Medulla oblongata (tissue), 1 donor: ENCODE measurements around the gene FAM167B.
A peak's percentile ranks its signal among the peaks of the same experiment; 100 is the strongest.
"Not testable (repeated sequence)": the region's sequence is repeated elsewhere in the genome, so short reads cannot be mapped to it uniquely, and the experiment has no call there.

Experiments used
- DNase-seq: peaks from one replicate; pipeline ENCODE4 v3.0.0-alpha.2; 2015; ENCODE audit errors: extremely low spot score

The FAM167B gene

DNA sequence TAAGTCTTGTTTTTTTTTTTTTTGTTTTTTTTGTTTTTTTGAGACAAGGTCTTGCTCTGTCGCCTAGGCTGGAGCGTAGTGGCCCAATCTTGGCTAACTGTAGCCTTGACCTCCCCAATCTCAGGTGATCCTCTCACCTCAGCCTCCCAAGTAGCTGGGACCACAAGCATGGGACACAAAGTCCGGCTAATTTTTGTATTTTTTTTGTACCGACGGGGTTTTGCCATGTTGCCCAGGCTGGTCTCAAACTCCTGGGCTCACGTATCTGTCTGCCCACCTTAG lies 10.1 kb downstream of the FAM167B start:
- DNase-seq = no peak

DNA sequence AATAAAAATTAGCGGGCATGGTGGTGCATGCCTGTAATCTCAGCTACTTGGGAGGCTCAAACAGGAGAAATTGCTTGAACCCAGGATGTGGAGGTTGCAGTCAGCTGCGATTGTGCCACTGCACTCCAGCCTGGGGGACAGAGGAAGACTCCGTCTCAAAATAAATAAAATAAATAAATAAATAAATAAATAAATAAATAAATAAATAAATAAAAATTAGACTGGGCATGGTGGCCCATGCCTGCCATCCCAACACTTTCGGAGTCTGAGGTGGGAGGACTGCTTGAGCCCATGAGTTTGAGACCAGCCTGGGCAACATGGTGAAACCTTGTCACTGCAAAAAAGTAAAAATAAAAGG lies 16.2 kb downstream of the FAM167B start:
- DNase-seq = not testable (repeated sequence)

DNA sequence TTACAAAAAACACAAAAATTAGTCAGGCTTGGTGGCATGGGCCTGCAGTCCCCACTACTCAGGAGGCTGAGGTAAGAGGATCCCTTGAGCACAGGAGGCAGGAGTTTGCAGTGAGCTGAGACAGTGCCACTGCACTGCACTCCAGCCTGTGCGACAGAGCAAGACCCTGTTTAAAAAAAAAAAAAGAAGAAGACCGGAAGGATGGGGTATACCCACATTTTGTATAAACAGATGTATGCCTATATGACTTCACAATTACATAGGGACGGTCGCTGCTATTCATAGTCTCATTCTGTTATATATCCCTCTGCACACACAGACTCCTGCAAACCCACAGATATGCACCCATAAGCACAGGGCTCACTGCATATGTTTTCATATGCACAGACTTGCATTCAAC lies 16.7 kb downstream of the FAM167B start:
- no peak for DNase-seq

DNA sequence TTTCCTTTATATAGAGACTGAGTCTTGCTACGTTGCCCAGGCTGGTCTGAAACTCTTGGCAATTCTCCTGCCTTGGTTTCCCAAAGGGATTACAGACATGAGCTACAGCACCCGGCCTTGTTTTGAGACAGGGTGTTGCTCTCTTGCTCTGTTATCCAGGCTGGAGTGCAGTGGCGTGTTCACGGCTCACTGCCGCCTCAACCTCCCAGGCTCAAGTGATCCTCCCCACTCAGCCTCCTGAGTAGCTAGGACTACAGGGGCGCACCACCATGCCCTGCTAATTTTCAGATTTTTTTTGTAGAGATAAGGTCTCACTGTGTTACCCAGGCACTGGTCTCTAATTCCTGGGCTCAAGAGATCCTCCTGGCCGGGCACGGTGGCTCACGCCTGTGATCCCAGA lies 18.8 kb downstream of the FAM167B start:
- no peak for DNase-seq

DNA sequence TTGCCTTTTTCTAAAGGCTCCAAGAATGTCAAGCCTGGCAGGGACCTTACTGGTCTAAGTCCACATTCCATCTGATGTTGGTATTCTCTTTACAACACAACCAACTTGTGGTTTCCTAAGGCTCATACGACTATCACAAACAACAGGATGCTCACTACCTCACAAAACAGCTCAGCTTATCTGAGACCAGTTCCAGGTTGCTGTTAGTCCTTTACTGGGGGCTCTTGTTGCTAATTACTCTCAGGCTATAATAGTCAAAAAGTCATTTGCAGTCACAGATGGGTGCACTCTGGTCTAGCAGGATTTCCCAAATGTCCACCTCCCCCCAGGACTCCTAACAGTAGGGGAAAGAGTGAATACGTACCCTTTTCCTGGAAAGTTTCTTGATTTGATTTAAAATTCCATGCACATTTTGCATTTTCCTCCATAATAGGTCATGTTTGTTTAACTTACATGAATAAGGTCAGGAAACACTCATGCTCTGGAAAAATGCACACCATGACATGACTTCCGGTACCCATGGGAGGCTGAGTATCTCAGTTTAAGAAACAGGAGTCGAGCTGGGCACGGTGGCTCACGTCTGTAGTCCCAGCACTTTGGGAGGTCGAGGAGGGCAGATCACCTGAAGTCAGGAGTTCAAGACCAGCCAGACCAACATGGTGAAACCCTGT lies 20.0 kb downstream of the FAM167B start:
- no peak for DNase-seq

DNA sequence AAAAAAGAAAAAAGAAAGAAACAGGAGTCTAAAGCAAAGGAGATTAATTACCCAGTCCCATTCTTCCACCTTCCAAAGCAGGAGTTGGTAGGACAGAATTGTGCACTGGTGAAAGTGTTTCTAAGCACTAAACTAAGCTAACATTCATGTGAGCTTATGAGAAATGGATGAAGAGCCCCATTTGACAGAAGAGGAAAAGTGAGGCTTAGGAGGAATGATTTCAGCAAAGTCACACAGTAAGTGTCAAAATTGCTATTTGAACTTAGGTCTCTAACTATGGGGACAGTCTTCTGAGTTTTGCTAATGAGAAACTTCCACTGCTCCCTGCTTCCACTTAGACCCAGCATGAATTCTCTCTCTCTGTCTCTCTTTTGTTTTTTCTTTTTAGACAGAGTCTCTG lies 22.7 kb downstream of the FAM167B start:
- DNase-seq = no peak

DNA sequence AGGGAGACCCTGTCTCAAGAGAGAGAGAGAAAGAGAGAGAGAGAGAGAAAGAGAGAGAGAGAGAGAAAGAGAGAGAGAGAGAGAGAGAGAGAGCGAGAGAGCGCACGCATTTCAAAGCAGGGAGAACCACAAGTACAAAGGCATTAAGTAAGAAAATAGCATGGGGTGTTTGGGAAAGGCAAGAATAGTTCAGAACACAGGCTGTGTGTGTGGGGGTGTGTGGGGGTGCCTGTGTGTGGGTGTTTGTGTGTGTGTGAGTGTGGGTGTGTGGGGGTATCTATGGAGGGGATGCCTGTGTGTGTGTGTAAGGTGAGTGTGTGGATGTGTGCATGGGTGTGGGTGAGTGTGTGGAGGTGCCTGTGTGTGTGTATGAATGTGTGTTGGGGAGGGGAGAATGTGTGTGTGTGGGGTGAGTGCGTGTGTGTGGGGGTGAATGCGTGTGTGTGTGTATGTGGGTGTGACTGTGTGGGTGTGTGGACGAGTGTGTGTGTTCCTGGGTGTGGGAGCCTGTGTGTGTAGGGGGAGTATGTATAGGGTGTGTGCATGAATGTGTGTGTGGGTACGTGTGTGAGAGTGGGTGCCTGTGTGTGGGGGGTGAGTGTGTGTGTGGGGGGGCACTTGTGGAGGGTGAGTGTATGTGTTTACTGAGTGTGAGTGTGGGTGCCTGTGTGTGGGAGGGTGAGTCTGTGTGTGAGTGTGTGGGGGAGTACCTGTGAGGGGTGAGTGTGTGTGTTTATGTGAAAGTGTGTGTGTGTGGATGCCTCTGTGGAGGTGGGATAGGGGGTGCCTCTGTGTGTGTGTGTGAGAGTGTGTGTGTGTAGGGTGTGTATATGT lies 25.8 kb downstream of the FAM167B start:
- no peak for DNase-seq

DNA sequence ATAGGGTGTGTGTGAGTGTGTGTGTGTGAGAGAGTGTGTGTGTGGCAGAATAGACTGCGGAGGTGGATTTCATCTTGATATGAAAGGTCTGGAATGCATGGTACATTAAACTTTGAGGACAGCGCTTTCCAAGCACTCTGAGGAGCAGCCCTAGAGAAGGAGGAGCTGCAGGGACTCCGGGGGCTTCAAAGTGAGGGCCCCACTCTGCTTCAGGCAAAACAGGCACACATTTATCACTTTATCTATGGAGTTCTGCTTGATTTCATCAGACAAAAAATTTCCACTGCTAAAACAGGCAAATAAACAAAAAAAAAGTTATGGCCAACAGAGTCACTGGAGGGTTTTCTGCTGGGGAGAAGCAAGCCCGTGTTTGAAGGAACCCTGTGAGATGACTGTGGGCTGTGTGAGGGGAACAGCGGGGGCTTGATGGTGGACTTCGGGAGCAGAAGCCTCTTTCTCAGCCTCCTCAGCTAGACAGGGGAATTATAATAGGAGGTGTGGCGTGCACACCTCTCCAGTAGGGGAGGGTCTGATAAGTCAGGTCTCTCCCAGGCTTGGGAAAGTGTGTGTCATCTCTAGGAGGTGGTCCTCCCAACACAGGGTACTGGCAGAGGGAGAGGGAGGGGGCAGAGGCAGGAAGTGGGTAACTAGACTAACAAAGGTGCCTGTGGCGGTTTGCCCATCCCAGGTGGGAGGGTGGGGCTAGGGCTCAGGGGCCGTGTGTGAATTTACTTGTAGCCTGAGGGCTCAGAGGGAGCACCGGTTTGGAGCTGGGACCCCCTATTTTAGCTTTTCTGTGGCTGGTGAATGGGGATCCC lies 26.6 kb downstream of the FAM167B start:
- DNase-seq = no peak

DNA sequence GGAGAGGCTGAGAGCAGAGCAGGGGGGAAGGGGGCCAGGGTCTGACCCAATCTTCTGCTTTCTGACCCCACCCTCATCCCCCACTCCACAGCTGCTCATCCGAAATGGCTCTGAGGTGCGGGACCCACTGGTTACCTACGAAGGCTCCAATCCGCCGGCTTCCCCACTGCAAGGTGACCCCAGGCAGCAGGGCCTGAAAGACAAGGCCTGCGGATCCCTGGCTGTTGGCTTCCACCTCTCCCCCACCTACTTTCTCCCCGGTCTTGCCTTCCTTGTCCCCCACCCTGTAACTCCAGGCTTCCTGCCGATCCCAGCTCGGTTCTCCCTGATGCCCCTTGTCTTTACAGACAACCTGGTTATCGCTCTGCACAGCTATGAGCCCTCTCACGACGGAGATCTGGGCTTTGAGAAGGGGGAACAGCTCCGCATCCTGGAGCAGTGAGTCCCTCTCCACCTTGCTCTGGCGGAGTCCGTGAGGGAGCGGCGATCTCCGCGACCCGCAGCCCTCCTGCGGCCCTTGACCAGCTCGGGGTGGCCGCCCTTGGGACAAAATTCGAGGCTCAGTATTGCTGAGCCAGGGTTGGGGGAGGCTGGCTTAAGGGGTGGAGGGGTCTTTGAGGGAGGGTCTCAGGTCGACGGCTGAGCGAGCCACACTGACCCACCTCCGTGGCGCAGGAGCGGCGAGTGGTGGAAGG lies 27.8 kb downstream of the FAM167B start:
- no peak for DNase-seq

DNA sequence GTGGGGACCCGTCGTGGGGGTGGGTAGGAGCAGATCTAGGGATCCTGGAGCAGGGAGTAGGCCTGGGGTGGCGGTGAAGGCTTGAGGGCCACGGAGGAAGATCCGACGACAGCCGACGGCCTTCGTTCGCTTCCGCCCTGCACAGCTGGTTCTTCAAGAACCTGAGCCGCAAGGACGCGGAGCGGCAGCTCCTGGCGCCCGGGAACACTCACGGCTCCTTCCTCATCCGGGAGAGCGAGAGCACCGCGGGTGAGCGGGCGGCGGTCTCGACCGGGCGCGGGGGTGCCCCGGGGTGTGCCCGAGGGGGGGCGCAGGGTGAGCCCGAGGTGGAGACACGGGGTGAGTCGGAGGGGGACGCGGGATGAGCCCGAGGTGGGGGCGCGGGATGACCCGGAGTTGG lies 28.4 kb downstream of the FAM167B start:
- no peak for DNase-seq

DNA sequence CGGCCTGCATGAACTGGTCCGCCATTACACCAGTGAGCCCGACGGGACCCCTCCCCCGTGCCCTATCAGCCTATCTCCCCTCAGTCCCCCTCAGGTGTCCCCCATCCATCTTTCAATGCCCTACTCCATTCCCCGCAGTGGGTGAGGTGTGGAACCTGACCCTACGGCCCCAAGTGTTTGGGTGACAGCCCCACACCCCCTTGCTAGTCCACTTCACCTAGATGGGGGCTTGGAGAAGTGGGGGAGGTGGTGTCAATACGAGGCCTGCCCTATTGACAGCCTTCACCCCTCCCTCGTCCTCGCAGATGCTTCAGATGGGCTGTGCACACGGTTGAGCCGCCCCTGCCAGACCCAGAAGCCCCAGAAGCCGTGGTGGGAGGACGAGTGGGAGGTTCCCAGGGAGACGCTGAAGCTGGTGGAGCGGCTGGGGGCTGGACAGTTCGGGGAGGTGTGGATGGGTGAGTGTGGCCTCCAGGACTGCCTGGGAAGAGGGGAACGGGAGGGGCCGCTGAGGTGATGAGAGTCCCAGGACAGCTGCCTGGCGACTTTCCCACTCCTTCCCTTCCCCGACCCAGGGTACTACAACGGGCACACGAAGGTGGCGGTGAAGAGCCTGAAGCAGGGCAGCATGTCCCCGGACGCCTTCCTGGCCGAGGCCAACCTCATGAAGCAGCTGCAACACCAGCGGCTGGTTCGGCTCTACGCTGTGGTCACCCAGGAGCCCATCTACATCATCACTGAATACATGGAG lies 29.2 kb downstream of the FAM167B start:
- DNase-seq = no peak

DNA sequence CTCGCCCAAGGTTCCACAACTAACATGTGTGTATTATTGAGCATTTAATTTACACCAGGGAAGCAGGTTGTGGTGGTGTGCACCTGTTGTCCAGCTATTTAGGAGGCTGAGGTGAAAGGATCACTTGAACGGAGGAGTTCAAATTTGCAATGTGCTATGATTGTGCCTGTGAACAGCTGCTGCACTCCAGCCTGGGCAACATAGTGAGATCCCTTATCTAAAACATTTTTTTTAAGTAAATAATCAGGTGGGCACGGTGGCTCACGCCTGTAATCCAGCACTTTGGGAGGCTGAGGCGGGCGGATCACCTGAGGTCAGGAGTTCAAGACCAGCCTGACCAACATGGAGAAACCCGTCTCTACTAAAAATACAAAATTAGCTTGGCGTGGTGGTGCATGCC lies 37.8 kb downstream of the FAM167B start:
- not testable (repeated sequence) for DNase-seq

DNA sequence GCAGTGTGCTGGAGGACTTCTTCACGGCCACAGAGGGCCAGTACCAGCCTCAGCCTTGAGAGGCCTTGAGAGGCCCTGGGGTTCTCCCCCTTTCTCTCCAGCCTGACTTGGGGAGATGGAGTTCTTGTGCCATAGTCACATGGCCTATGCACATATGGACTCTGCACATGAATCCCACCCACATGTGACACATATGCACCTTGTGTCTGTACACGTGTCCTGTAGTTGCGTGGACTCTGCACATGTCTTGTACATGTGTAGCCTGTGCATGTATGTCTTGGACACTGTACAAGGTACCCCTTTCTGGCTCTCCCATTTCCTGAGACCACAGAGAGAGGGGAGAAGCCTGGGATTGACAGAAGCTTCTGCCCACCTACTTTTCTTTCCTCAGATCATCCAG lies 38.6 kb downstream of the FAM167B start:
- DNase-seq = no peak

DNA sequence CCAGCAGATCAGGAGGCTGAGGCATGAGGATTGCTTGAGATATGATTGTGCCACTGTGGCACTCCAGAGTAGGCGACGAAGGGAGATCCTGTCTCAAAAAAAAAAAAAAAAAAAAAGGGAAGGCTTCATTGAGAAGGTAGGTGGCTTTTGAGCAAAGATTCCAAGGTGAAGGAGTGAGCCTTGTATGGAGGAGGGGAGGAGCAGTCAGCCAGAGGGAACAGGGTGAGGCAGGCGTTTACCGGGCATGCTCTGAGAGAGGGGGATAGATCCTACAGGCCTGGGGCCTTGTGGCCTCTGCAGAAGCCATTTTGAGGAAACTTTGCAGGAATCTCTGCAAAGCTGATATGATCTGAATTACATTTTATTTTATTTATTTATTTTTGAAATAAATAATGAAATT lies 39.7 kb downstream of the FAM167B start:
- no peak for DNase-seq

DNA sequence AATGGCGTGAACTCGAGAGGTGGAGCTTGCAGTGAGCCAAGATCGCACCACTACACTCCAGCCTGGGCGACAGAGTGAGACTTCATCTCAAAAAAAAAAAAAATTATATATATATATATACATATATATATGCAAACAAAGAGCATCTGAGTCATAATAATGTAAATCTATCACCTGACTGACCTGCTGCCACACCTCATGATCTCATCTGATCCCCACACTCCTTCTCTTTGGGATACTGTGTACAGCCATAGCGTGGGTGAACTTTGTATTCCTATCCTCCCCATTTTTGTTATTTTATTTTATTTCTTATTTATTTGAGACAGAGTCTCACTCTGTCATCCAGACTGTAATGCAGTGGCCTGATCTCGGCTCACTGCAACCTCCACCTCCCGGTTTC lies 42.2 kb downstream of the FAM167B start:
- no peak for DNase-seq

DNA sequence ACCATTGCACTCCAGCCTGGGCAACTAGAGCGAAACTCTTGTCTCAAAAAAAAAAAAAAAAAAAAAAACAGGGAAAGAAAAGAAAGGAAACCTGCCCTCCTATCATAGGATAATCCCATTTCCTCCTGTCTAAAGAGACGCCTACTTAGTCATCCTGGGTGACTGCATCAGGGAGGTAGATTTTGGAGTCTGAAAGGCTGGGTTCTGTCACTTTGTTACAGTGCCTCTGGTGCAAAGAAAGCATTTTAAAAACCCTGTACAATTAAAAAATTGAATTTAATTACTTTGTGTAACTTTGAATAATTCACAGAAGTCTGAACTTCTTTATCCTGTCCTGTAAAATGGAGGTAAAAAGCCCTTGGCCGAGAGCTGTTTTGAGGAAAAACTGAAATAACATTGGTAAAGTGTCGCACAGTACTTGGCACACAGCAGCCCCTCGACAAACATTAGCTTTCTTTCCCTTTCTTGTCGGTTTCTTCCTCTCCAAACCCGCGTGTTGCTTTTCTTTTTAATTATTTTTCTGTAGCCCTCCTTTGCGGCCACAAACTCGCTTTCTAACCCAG lies 44.2 kb downstream of the FAM167B start:
- DNase-seq = no peak

DNA sequence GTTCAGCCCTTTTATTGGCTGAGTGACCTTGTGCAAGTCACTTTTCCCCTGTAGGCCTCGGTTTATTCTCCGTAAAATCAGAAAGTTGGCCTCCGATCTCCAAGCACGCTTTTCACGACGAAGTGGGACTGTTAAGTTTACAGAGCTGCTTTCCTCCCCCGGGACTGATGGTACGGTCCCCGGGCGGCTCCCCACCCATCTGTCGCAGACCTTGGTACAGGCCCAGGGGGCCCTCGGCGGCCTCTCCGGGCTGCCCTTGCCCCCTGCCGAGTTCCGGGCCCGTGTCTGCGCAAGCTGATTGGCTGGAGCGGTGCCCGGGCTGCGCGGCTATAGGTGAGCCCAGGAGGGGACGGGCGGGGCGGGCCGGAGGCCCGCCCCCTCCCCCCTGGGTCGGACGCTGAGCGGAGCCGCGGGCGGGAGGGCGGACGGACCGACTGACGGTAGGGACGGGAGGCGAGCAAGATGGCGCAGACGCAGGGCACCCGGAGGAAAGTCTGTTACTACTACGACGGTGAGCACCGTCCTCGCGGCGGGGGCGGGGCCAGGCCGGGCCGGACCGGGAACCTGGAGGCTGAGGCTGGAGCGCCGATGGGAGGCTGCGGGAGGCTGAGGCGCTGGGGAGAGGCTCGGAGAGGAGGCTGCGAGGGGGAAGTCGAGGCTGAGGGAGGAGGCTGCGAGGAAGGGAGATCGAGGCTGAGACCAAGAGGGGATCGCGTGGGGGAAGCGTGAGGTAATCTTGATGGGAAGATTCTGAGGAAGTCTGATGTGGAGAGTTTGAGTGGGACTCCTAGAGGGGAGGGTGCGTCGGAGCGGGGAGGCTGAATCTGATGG lies 44.9 kb downstream of the FAM167B start, which contains the start of gene HDAC1:
Gene HDAC1, plus strand, starts transcription at position 376 of the 831 bp plus-strand sequence. Its CDS starts 87 bp downstream, at position 463.
- peak; percentile 89 for DNase-seq

DNA sequence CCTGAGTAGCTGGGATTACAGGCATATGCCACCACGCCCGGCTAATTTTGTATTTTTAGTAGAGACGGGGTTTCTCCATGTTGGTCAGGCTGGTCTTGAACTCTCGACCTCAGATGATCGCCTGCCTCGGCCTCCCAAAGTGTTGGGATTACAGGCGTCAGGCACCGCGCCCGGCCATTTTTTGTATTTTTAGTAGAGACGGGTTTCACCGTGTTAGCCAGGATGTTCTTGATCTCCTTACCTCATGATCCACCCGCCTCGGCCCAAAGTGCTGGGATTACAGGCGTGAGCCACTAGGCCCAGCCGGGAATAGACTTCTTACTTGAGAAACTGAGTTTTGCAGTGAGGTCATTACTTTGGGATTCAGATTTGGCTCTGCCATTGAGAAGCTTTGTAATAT lies 51.2 kb downstream of the FAM167B start:
- DNase-seq = not testable (repeated sequence)
